HFFc6 (cell line): ENCODE measurements around the gene KBTBD7. TPM values are rescaled to one million over a fixed set of nuclear protein-coding genes. Genes with fewer than 3 reads are reported as not detected.

ENCODE experiments used
- DNase-seq: peaks from one replicate; pipeline ENCODE4 v3.0.0-alpha.2; 2018
- H3K27ac Mint-ChIP-seq: 2 replicates; pipeline ENCODE4 v1.8.0; 2020; ENCODE audit warnings: mild to moderate bottlenecking, mixed read lengths
- H3K27me3 Mint-ChIP-seq: 2 replicates; pipeline ENCODE4 v1.8.0; 2021; ENCODE audit warnings: mild to moderate bottlenecking, moderate library complexity, mixed read lengths; ENCODE audit not compliant: insufficient read depth
- H3K36me3 Mint-ChIP-seq: 2 replicates; pipeline ENCODE4 v1.8.0; 2021; ENCODE audit warnings: low read depth, mixed read lengths
- H3K4me1 Mint-ChIP-seq: 2 replicates; pipeline ENCODE4 v1.8.0; 2020; ENCODE audit warnings: low read depth, mixed read lengths
- H3K4me3 Mint-ChIP-seq: 2 replicates; pipeline ENCODE4 v1.8.0; 2020; ENCODE audit warnings: mild to moderate bottlenecking, moderate library complexity, mixed read lengths
- H3K9me3 Mint-ChIP-seq: 2 replicates; pipeline ENCODE4 v1.8.0; 2020; ENCODE audit warnings: mild to moderate bottlenecking, mixed read lengths
- CTCF ChIP-seq: fragments of 200-600 bp; sonication (generic); IDR thresholded peaks from 2 replicates; pipeline ENCODE4 v1.5.0; 2021; ENCODE audit warnings: antibody characterized with exemption, mild to moderate bottlenecking
- total RNA-seq, 6 experiments: library from RNA; stranded (reverse); fragmentation: NEBNext Ultra II Directional; extraction: Animal tissue kit (Norgen Biotek cat#: 25700); gene quantifications; 2 replicates in 1 of 6; 3 replicates in 5 of 6; pipeline ENCODE4 v1.2.3, GENCODE V29; 2021

The KBTBD7 gene
- total RNA-seq, 6 experiments from 2014 or later: 4.6 to 6.0 (median 5.3) TPM

GRCh38 chr13:41159174-41159573 is 35.2 kb downstream of the KBTBD7 start:
- Mint-ChIP-seq H3K4me3 (no peak overlapping the region), H3K4me1 (0 out of 2 replicates have a peak, but pooled peaks cover 4% of the 10 kb centered on the region), H3K27ac (no peak overlapping the region), H3K9me3 (no peaks in the 10 kb centered on the region), H3K36me3 (no peaks in the 10 kb centered on the region), H3K27me3 (no peaks in the 10 kb centered on the region)
- TF ChIP-seq CTCF: no peak
- no peak for DNase-seq

GRCh38 chr13:41157048-41157717 is 37.2 kb downstream of the KBTBD7 start:
- Mint-ChIP-seq H3K36me3 (peaks cover 4% of the 10 kb centered on the region), H3K9me3 (peaks cover 4% of the 10 kb centered on the region), H3K27ac (no peak overlapping the region), H3K27me3 (peaks cover 2% of the 10 kb centered on the region; the same call in 1 of the 2 replicates), H3K4me1 (0 out of 2 replicates have a peak, but pooled peaks cover 4% of the 10 kb centered on the region), H3K4me3 (no peak overlapping the region)
- TF ChIP-seq CTCF: no peak
- DNase-seq: no peak

GRCh38 chr13:41156620-41157019 is 37.7 kb downstream of the KBTBD7 start:
- no peak for DNase-seq
- no peak for TF ChIP-seq CTCF
- H3K36me3 Mint-ChIP-seq: peaks cover 10% of the 10 kb centered on the region
- no peak overlapping the region for H3K4me3 Mint-ChIP-seq
- peaks cover 9% of the 10 kb centered on the region for H3K9me3 Mint-ChIP-seq
- no peak overlapping the region for H3K27ac Mint-ChIP-seq
- H3K4me1 Mint-ChIP-seq: 0 out of 2 replicates have a peak, but pooled peaks cover 4% of the 10 kb centered on the region
- H3K27me3 Mint-ChIP-seq: peaks cover 3% of the 10 kb centered on the region; the same call in 1 of the 2 replicates

GRCh38 chr13:41154042-41154441 is 40.3 kb downstream of the KBTBD7 start:
- peaks cover 34% of the 10 kb centered on the region for H3K9me3 Mint-ChIP-seq
- H3K4me3 Mint-ChIP-seq: no peak overlapping the region
- no peak for TF ChIP-seq CTCF
- DNase-seq: no peak
- H3K27me3 Mint-ChIP-seq: peaks cover 3% of the 10 kb centered on the region; the same call in 1 of the 2 replicates
- peaks cover 12% of the 10 kb centered on the region for H3K4me1 Mint-ChIP-seq
- peaks cover 36% of the 10 kb centered on the region for H3K36me3 Mint-ChIP-seq
- no peak overlapping the region for H3K27ac Mint-ChIP-seq

GRCh38 chr13:41152005-41152404 is 42.4 kb downstream of the KBTBD7 start:
- no peak overlapping the region for H3K27ac Mint-ChIP-seq
- H3K27me3 Mint-ChIP-seq: peaks cover 3% of the 10 kb centered on the region
- DNase-seq: no peak
- H3K4me3 Mint-ChIP-seq: no peak overlapping the region
- peaks cover 12% of the 10 kb centered on the region for H3K4me1 Mint-ChIP-seq
- H3K9me3 Mint-ChIP-seq: peaks cover 54% of the 10 kb centered on the region
- peaks cover 56% of the 10 kb centered on the region for H3K36me3 Mint-ChIP-seq
- no peak for TF ChIP-seq CTCF
